ENCODE results near the gene GRAP. TPM values are rescaled to one million over a fixed set of nuclear protein-coding genes. Genes with fewer than 3 reads are reported as not detected.

GRAP gene
- total and polyA plus RNA-seq, 9 donors, result 0.61 to 7.2 (median 2.5) TPM

DNA sequence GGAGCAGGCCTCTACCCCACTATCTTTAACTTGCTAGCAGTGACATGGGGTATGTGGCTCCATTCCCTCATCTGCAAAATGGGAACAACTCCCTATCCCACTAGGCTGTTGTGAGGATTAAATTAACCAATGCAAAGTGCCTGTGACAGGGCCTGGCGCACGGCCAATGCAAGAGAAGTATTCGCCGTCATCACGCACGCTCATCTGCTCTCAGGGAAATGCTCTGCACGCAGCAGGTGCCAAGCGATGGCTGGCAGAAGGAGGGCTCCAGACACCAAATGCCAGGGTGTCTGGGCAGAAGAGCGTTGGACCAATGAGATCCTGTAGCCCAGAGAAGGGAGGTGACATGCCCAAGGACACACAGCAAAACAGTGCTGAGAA is 59.5 kb downstream of the GRAP start:
- H3K9me3 ChIP-seq, result no peaks in the 10 kb centered on the region
- H3K27ac ChIP-seq, result no peak overlapping the region
- intact Hi-C loops (cut with DNase I), result no loop called here
- H3K36me3 ChIP-seq, result no peaks in the 10 kb centered on the region
- no peak for DNase-seq
- no peak overlapping the region for H3K4me3 ChIP-seq
- WGBS, 3 donors, result 90 to 93% (median 92%) methylated on average over 9 of the region's 9 CpGs
- peaks cover 1% of the 10 kb centered on the region for H3K4me1 ChIP-seq (ENCODE audit: insufficient read depth)
- TF ChIP-seq EP300 (IDR thresholded peaks at IDR 0.05) (no peak), POLR2A (IDR thresholded peaks at IDR 0.05) (no peak)
- TF ChIP-seq, protein P1, sequence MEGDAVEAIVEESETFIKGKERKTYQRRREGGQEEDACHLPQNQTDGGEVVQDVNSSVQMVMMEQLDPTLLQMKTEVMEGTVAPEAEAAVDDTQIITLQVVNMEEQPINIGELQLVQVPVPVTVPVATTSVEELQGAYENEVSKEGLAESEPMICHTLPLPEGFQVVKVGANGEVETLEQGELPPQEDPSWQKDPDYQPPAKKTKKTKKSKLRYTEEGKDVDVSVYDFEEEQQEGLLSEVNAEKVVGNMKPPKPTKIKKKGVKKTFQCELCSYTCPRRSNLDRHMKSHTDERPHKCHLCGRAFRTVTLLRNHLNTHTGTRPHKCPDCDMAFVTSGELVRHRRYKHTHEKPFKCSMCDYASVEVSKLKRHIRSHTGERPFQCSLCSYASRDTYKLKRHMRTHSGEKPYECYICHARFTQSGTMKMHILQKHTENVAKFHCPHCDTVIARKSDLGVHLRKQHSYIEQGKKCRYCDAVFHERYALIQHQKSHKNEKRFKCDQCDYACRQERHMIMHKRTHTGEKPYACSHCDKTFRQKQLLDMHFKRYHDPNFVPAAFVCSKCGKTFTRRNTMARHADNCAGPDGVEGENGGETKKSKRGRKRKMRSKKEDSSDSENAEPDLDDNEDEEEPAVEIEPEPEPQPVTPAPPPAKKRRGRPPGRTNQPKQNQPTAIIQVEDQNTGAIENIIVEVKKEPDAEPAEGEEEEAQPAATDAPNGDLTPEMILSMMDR (IDR thresholded peaks at IDR 0.05), result no peak
- no peaks in the 10 kb centered on the region for H3K27me3 ChIP-seq

DNA sequence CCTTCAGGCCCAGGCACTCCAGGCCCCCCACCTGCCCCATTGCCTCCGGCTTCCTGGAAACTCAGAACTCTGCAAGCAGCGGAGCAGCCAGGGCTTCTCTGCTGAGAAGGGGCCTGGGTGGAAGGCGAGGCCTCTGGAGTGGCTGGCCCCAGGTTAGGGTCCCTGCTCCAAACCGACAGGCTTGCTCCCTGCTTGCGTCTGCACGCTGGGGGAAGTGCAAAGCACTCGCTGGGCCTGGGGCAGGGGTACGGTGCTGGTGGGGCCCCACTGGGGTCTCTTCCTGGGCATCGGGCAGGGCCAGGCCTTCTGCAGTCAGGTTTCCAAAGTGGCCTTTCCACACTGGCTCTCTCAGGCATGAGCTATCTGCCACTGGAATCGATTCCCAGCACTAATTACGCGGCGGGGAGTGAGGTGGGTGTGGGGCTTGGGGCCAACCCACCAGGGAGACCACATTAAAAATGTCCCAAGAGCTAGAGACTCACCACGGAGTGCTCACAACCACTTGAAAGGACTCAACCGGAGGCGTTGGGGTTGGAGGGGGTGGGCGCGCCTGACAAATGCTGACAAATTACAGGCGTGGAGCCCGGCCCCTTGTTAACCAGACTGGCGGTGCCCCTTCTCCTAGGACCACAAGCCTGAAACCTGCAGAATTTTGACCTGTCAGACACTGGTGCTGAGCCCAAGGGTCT is 60.1 kb downstream of the GRAP start:
- Histone ChIP-seq H3K4me1 (ENCODE audit: insufficient read depth) (peaks cover 1% of the 10 kb centered on the region), H3K27me3 (no peaks in the 10 kb centered on the region), H3K27ac (no peak overlapping the region), H3K9me3 (no peaks in the 10 kb centered on the region), H3K36me3 (no peaks in the 10 kb centered on the region), H3K4me3 (no peak overlapping the region)
- TF ChIP-seq, protein P1 (IDR thresholded peaks at IDR 0.05), result no peak
- no peak for TF ChIP-seq POLR2A (IDR thresholded peaks at IDR 0.05)
- no peak for TF ChIP-seq EP300 (IDR thresholded peaks at IDR 0.05)
- WGBS, 3 donors, result 88 to 90% (median 89%) methylated on average over 21 of the region's 21 CpGs
- no peak for DNase-seq
- intact Hi-C loops (cut with DNase I), result no loop called here

DNA sequence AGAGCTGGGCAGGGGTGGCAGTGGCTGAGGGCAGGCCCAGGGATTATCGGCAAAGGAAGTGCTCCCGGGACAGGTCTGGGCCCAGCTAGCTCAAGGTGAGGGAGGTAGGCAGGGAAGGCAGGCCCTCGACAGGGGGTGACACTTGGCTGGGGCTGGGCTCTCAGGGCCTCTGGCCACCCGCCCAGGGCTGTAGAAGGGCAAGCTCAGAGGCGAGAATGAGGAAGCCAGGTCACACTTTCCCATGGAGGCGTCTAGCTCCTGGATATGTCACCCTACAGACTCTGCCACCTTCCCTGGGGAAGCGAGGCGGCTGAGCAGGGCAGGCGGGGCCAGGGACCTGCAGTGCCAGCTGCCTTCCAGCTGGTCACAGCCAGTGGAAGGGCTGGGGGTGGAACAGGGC is 61.3 kb downstream of the GRAP start:
- no peak for DNase-seq
- intact Hi-C loops (cut with DNase I), result no loop called here
- Histone ChIP-seq H3K27ac (no peak overlapping the region), H3K4me1 (ENCODE audit: insufficient read depth) (peaks cover 1% of the 10 kb centered on the region), H3K9me3 (no peaks in the 10 kb centered on the region), H3K36me3 (no peaks in the 10 kb centered on the region), H3K27me3 (no peaks in the 10 kb centered on the region), H3K4me3 (no peak overlapping the region)
- 91 to 95% (median 93%) methylated on average over 9 of the region's 9 CpGs for WGBS, 3 donors
- TF ChIP-seq, protein P1 (IDR thresholded peaks at IDR 0.05), result no peak
- TF ChIP-seq POLR2A (IDR thresholded peaks at IDR 0.05) (no peak), EP300 (IDR thresholded peaks at IDR 0.05) (no peak)

DNA sequence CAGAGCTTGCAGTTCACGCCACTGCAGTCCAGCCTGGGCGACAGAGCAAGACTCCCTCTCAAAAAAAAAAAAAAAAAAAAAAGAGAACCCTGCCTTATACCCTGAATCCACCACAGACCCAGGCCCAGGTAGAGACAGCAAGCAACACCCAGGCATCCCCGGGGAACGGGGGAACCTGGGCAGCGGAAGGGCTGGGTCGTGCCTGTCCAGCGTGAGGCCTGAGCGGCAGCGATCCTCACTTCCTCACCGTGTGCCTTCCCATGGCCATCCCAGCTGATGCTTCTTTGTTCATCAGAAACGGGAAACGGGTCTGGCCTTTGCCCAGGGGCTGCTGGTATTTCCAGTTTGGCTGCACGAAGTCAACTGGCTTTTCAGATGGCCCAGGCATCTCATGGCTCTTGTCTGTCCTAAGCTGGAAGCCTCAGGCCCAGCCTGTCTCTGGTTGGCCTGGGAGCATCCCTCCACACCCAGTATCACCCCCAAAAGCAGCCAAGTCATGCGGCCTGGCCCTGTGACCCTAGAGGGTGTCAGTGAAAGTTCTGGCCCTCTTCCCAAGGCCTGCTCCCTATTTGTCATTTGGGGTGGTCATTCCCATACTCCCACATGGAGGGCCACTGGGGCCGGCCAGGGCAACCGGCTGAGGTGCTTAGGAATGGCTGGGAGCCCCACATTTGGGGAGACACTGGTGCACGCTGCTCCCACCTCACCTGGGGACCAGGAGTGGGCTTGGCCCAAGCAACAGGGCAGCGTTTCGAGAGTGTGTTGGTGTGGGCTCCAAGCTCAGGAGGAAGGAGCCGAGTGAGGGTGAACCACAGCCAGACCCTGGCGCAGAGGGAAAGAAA is 62.3 kb downstream of the GRAP start:
- no peaks in the 10 kb centered on the region for H3K9me3 ChIP-seq
- H3K4me1 ChIP-seq (ENCODE audit: insufficient read depth), result no peaks in the 10 kb centered on the region
- intact Hi-C loops (cut with DNase I), result no loop called here
- H3K27ac ChIP-seq, result no peak overlapping the region
- no peaks in the 10 kb centered on the region for H3K36me3 ChIP-seq
- no peak overlapping the region for H3K4me3 ChIP-seq
- TF ChIP-seq EP300 (IDR thresholded peaks at IDR 0.05) (no peak), POLR2A (IDR thresholded peaks at IDR 0.05) (no peak)
- TF ChIP-seq, protein P1 (IDR thresholded peaks at IDR 0.05), result no peak
- WGBS, 3 donors, result 90 to 91% (median 91%) methylated on average over 21 of the region's 21 CpGs
- DNase-seq, result no peak
- no peaks in the 10 kb centered on the region for H3K27me3 ChIP-seq

All from ovary (tissue), 9 donors.